Endothelial cell of umbilical vein (primary cell): ENCODE measurements around the gene C1orf52. TPM values are rescaled to one million over a fixed set of nuclear protein-coding genes. Genes with fewer than 3 reads are reported as not detected.

Source experiments
- BruUV-seq: library from RNA; stranded (reverse); fragments of 400-500 nt; replicated peaks from 2 replicates; lab custom pipeline; 2021; lab: Mats Ljungman, UMichigan
- CTCF ChIA-PET: fragments of 300-600, 350-600 bp; sonication (Branson Sonifier 250); formaldehyde crosslinking; loops from one replicate; lab custom pipeline; 2021; ENCODE audit warnings: antibody characterized with exemption, inconsistent platforms; lab: Charles Lee
- POLR2A ChIA-PET: fragments of 300-600, 350-600 bp; sonication (Branson Sonifier 250); formaldehyde crosslinking; loops from one replicate; lab custom pipeline; 2021; ENCODE audit warnings: antibody characterized with exemption, inconsistent platforms; lab: Charles Lee
- DNase-seq: peaks from one replicate; pipeline ENCODE4 v3.0.0-alpha.2; 2011; ENCODE audit warnings: low read depth, low spot score
- FAIRE-seq: peaks from 2 replicates; lab custom pipeline; 2011; peaks lifted over from hg19 to GRCh38; lab: Jason Lieb, UNC
- H2AFZ ChIP-seq: 2 replicates; pipeline ENCODE4 v1.6.0; 2012; ENCODE audit warnings: low read depth, low read length, control low read depth, inconsistent platforms
- H3K27ac ChIP-seq: 2 replicates; pipeline ENCODE4 v1.5.1; 2011; ENCODE audit warnings: low read depth, mild to moderate bottlenecking, control low read depth, low read length, moderate library complexity; ENCODE audit not compliant: insufficient read depth
- H3K27me3 ChIP-seq, 2 experiments: 2 replicates each; pipeline versions ENCODE4 v1.6.0 to v1.6.1; 2011; ENCODE audit warnings: low read length in 2 of 2, mixed read lengths in 1 of 2; ENCODE audit not compliant: control insufficient read depth in 2 of 2, insufficient read depth in 2 of 2
- H3K36me3 ChIP-seq, 2 experiments: 2 replicates in 1 of 2; 3 replicates in 1 of 2; pipeline ENCODE4 v1.5.1; 2011; ENCODE audit warnings: low read length in 2 of 2, mild to moderate bottlenecking in 1 of 2, moderate library complexity in 1 of 2; ENCODE audit not compliant: control insufficient read depth in 2 of 2, insufficient read depth in 2 of 2; ENCODE audit errors: extremely low read depth in 1 of 2
- H3K4me1 ChIP-seq: 3 replicates; pipeline ENCODE4 v1.5.1; 2011; ENCODE audit warnings: mild to moderate bottlenecking, low read length; ENCODE audit not compliant: control insufficient read depth, insufficient read depth; ENCODE audit errors: extremely low read depth
- H3K4me2 ChIP-seq: 2 replicates; pipeline ENCODE4 v1.6.1; 2011; ENCODE audit warnings: low read length, control low read depth, mixed read lengths; ENCODE audit not compliant: insufficient read depth
- H3K4me3 ChIP-seq, 3 experiments: fragments of 200-600 bp in 1 of 3; sonication (generic), shearing (Covaris generic) in 1 of 3; replicated peaks in 1 of 3; 2 replicates each; pipeline ENCODE4 v1.5.1; 2011 to 2016; ENCODE audit warnings: control low read depth in 3 of 3, low read length in 3 of 3, mild to moderate bottlenecking in 2 of 3, inconsistent platforms in 1 of 3, low read depth in 1 of 3, moderate library complexity in 1 of 3; ENCODE audit not compliant: insufficient read depth in 1 of 3
- H3K79me2 ChIP-seq: 2 replicates; pipeline ENCODE4 v1.6.0; 2012; ENCODE audit warnings: low read length, inconsistent platforms; ENCODE audit not compliant: control insufficient read depth, insufficient read depth
- H3K9ac ChIP-seq: replicated peaks from 2 replicates; pipeline ENCODE3; 2011; ENCODE audit warnings: low read length, control low read depth; ENCODE audit not compliant: insufficient read depth; ENCODE audit errors: extremely low read depth
- H3K9me1 ChIP-seq: replicated peaks from 3 replicates; pipeline ENCODE4 v1.6.0; 2011; ENCODE audit warnings: mild to moderate bottlenecking, low read length; ENCODE audit not compliant: control insufficient read depth, insufficient read depth; ENCODE audit errors: extremely low read depth
- H3K9me3 ChIP-seq: replicated peaks from 2 replicates; pipeline ENCODE4 v1.5.1; 2012; ENCODE audit warnings: low read length, inconsistent platforms; ENCODE audit not compliant: control insufficient read depth, insufficient read depth
- H4K20me1 ChIP-seq: replicated peaks from 2 replicates; pipeline ENCODE3; 2011; ENCODE audit warnings: mild to moderate bottlenecking, low read length; ENCODE audit not compliant: control insufficient read depth, insufficient read depth; ENCODE audit errors: extremely low read depth
- EZH2 ChIP-seq: IDR thresholded peaks from 2 replicates; pipeline ENCODE4 v1.6.1; 2012; ENCODE audit warnings: borderline replicate concordance, low read depth, mild to moderate bottlenecking, moderate library complexity, low read length, inconsistent platforms; ENCODE audit not compliant: severe bottlenecking
- FOS ChIP-seq: IDR thresholded peaks from 2 replicates; pipeline ENCODE4 v1.6.1; 2011; ENCODE audit warnings: mild to moderate bottlenecking, low read length, moderate library complexity, borderline replicate concordance; ENCODE audit not compliant: insufficient read depth
- GATA2 ChIP-seq: IDR thresholded peaks from 2 replicates; pipeline ENCODE4 v1.7.0; 2011; ENCODE audit warnings: low read depth, mild to moderate bottlenecking, moderate library complexity, mixed read lengths, low read length; ENCODE audit not compliant: insufficient read length, insufficient read depth
- JUN ChIP-seq: IDR thresholded peaks from 2 replicates; pipeline ENCODE4 v1.6.1; 2011; ENCODE audit warnings: borderline replicate concordance, low read depth; ENCODE audit not compliant: insufficient read length, insufficient read depth
- MYC ChIP-seq: IDR thresholded peaks from one replicate; pipeline ENCODE4 v1.6.1; 2011; ENCODE audit warnings: mild to moderate bottlenecking, low read depth, low read length
- POLR2A ChIP-seq: IDR thresholded peaks from 2 replicates; pipeline ENCODE4 v1.6.1; 2012; ENCODE audit warnings: low read depth, mild to moderate bottlenecking, control low read depth, low read length
- POLR2AphosphoS5 ChIP-seq: IDR thresholded peaks from 2 replicates; pipeline ENCODE4 v1.6.1; 2012; ENCODE audit warnings: low read depth, mild to moderate bottlenecking, control low read depth, low read length, moderate library complexity; ENCODE audit not compliant: insufficient read depth
- dilution Hi-C: fragments of 300-500 bp; cut with MboI; formaldehyde crosslinking; loops from one replicate; pipeline ENCODE4 v1.15.0; 2019; ENCODE audit warnings: low sequenced_read_pairs; ENCODE audit not compliant: extremely low pct_ligation_motif_present
- intact Hi-C: fragments of 100-400 bp; cut with micrococcal nuclease; formaldehyde crosslinking; loops from one replicate; pipeline ENCODE4 v1.10.0; 2022
- polyA plus RNA-seq, 4 experiments: library from polyadenylated mRNA; depleted of rRNA in 3 of 4; stranded (reverse) in 3 of 4; unstranded in 1 of 4; fragments of >200 nt; gene quantifications; 2 replicates each; pipeline versions ENCODE4 v1.2.1 to v1.2.3, GENCODE V29; 2011 to 2012; ENCODE audit warnings: missing spikeins in 1 of 4
- total RNA-seq: library from RNA; stranded (reverse); gene quantifications from 2 replicates; pipeline ENCODE4 v1.2.3, GENCODE V29; 2021
- TF ChIP-seq, protein P1 (sequence below): IDR thresholded peaks from 2 replicates; pipeline ENCODE4 v1.6.1; 2011; ENCODE audit not compliant: insufficient read depth, insufficient read length
- TF ChIP-seq, protein P2 (sequence below), 2 donors: IDR thresholded peaks; 1 replicate in 1 of 2; 2 replicates in 1 of 2; pipeline ENCODE4 v1.5.1; 2011; ENCODE audit warnings: low read length in 2 of 2, mild to moderate bottlenecking in 2 of 2, moderate library complexity in 2 of 2, control low read depth in 1 of 2, inconsistent platforms in 1 of 2, low read depth in 1 of 2; ENCODE audit not compliant: insufficient read depth in 1 of 2; ENCODE audit errors: extremely low read depth in 1 of 2

Gene C1orf52
- total and polyA plus RNA-seq, 2 donors (not counting 3 experiments of a cell fraction or from before 2014, with no cell fraction given), result 22.7 to 26.7 TPM

DNA sequence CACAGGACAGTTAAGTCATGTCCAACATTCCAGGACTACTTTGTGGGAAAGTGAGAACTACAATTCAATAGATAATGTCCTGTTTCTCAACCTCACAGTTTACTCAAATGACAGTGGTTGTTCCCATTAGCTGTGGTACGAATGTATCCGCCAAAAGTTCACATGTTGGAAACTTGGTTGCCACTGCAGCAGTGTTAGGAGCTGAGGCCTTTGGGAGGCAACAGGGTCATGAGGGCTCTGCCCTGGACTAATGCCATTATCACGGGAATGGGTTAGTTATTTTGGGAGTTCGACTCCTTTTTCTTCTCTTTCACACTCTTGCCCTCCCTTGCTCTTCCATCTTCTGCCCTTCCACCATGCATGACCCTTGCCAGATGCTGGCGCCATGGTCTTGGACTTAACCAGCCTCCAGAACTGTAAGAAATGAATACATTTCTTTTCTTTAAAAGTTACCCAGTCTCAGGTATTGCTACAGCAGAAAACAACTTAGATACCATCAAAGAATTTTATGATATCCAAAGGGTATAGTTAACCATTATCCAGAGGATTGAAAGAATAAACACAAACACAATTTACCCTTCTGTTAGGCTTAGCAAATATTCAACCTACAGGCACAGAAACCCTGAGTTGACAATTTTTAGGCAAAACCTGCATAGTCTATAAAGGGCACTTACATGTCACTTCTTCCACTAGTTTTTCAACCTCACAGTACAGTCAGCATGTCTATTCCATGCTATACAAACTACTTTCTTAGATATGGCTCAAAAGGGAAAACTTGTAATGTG lies 9.5 kb upstream of the C1orf52 start:
- Histone ChIP-seq H3K4me2 (peak overlapping the region; percentile 6), H3K9ac (no peak overlapping the region), H3K4me3 (no peak overlapping the region), H3K9me1 (no peaks in the 10 kb centered on the region), H3K79me2 (peaks cover 65% of the 10 kb centered on the region), H4K20me1 (peaks cover 2% of the 10 kb centered on the region), H3K27ac (no peak overlapping the region), H3K9me3 (no peaks in the 10 kb centered on the region), H3K4me1 (peaks cover 38% of the 10 kb centered on the region), H2AFZ (no peak overlapping the region), H3K27me3 (no peaks in the 10 kb centered on the region), H3K36me3 (peaks cover 18 to 47% of the 10 kb centered on the region in 2 experiments)
- no TSS peak for BruUV-seq
- TF ChIP-seq POLR2A, result no peak
- TF ChIP-seq POLR2AphosphoS5, result no peak
- TF ChIP-seq MYC, result no peak
- no peak for TF ChIP-seq EZH2
- no peak for DNase-seq
- dilution Hi-C loops, result no loop called here
- POLR2A ChIA-PET, result no interaction called here
- no peak for FAIRE-seq
- intact Hi-C loops, result no loop called here
- CTCF ChIA-PET, result interaction anchor here (0.8 to 1.3 kb wide), 4 partner anchors 9 to 424 kb away, joined by 3 to 5 read pairs (median 3); partner anchors contain the start of gene C1orf52

DNA sequence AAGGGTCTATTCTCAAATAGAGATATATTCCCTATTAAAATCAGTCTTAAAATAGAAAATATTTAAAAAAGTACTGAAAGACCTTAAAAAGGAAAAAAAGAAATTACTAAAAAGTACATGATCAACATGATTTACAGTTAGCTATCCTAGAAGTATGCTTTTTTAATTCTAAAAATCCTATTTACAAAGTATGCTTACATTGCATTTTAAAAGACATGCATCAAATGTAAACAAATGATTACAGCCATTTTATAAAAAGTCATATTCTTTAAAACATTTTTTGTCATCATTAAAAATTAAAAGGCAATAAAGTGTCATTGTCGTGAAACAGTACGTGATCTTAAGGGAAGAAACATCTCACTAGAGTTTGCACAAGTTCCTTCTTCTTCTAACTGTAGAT lies 7.9 kb upstream of the C1orf52 start:
- peak overlapping the region; percentile 19 for H3K4me2 ChIP-seq
- no peaks in the 10 kb centered on the region for H3K9me3 ChIP-seq
- no peak for FAIRE-seq
- H2AFZ ChIP-seq, result no peak overlapping the region
- TF ChIP-seq POLR2AphosphoS5, result no peak
- no peak for TF ChIP-seq FOS
- TF ChIP-seq GATA2, result no peak
- TF ChIP-seq, protein P1, sequence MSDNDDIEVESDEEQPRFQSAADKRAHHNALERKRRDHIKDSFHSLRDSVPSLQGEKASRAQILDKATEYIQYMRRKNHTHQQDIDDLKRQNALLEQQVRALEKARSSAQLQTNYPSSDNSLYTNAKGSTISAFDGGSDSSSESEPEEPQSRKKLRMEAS, result no peak
- no peak for TF ChIP-seq POLR2A
- no peak for TF ChIP-seq MYC
- no peak for TF ChIP-seq JUN
- no peak for TF ChIP-seq EZH2
- TF ChIP-seq, protein P2, sequence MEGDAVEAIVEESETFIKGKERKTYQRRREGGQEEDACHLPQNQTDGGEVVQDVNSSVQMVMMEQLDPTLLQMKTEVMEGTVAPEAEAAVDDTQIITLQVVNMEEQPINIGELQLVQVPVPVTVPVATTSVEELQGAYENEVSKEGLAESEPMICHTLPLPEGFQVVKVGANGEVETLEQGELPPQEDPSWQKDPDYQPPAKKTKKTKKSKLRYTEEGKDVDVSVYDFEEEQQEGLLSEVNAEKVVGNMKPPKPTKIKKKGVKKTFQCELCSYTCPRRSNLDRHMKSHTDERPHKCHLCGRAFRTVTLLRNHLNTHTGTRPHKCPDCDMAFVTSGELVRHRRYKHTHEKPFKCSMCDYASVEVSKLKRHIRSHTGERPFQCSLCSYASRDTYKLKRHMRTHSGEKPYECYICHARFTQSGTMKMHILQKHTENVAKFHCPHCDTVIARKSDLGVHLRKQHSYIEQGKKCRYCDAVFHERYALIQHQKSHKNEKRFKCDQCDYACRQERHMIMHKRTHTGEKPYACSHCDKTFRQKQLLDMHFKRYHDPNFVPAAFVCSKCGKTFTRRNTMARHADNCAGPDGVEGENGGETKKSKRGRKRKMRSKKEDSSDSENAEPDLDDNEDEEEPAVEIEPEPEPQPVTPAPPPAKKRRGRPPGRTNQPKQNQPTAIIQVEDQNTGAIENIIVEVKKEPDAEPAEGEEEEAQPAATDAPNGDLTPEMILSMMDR (IDR thresholded peaks at IDR 0.05; ENCODE audit: extremely low read depth in 1 of 2, insufficient read depth in 1 of 2, low read depth in 1 of 2, low read length in 2 of 2), result no peak
- no peaks in the 10 kb centered on the region for H3K9me1 ChIP-seq
- H3K27me3 ChIP-seq, result no peaks in the 10 kb centered on the region
- peaks cover 20 to 46% of the 10 kb centered on the region in 2 experiments for H3K36me3 ChIP-seq
- H3K79me2 ChIP-seq, result peaks cover 49% of the 10 kb centered on the region
- no peak overlapping the region for H3K4me3 ChIP-seq
- ChIA-PET CTCF (interaction anchor here (1.0 kb wide), 1 partner anchor 41 kb away, joined by 3 read pairs; no protein-coding TSS in a partner anchor), POLR2A (no interaction called here)
- no TSS peak for BruUV-seq
- peaks cover 21% of the 10 kb centered on the region for H3K4me1 ChIP-seq
- no peak for DNase-seq
- no peak overlapping the region for H3K27ac ChIP-seq
- H4K20me1 ChIP-seq, result peaks cover 2% of the 10 kb centered on the region
- intact Hi-C loops (no loop called here), dilution Hi-C loops (no loop called here)
- no peak overlapping the region for H3K9ac ChIP-seq
